Stimulated activated CD4-positive, alpha-beta T cell treated with anti-CD3 and anti-CD28 coated beads, Interleukin-15, amount 100 ng/mL, for 24 hours (primary cell): ENCODE data around the gene ITIH1.
"Not testable (repeated sequence)": the region's sequence is repeated elsewhere in the genome, so short reads cannot be mapped to it uniquely, and the experiment has no call there.

ENCODE experiments used
- DNase-seq: peaks from one replicate; pipeline ENCODE4 v3.0.0-alpha.2; 2020

The ITIH1 gene

GRCh38 chr3:52774901-52775864 lies 2.2 kb upstream of the ITIH1 start:
- no peak for DNase-seq

GRCh38 chr3:52775877-52776276 lies 1.5 kb upstream of the ITIH1 start:
- no peak for DNase-seq

- DNase-seq, result not testable (repeated sequence)
Measured at GRCh38 chr3:52776486-52776885, 913 bp upstream of the ITIH1 start.

- DNase-seq, result no peak
Measured at GRCh38 chr3:52777959-52778805, 783 bp downstream of the ITIH1 start.

GRCh38 chr3:52779011-52779836 lies 1.8 kb downstream of the ITIH1 start:
- no peak for DNase-seq

GRCh38 chr3:52779837-52780585 lies 2.6 kb downstream of the ITIH1 start:
- DNase-seq, result no peak

- no peak for DNase-seq
Measured at GRCh38 chr3:52781741-52782140, 4.3 kb downstream of the ITIH1 start.

GRCh38 chr3:52782412-52783210 lies 5.2 kb downstream of the ITIH1 start:
- no peak for DNase-seq

- no peak for DNase-seq
Measured at GRCh38 chr3:52783211-52783555, 5.8 kb downstream of the ITIH1 start.

- no peak for DNase-seq
Measured at GRCh38 chr3:52784021-52784621, 6.7 kb downstream of the ITIH1 start.

- no peak for DNase-seq
Measured at GRCh38 chr3:52784931-52785590, 7.7 kb downstream of the ITIH1 start.

- no peak for DNase-seq
Measured at GRCh38 chr3:52786330-52787215, 9.2 kb downstream of the ITIH1 start.

GRCh38 chr3:52787246-52787645 lies 9.8 kb downstream of the ITIH1 start:
- no peak for DNase-seq

- DNase-seq, result no peak
Measured at GRCh38 chr3:52787672-52788625, 10.6 kb downstream of the ITIH1 start.

GRCh38 chr3:52788890-52789745 lies 11.7 kb downstream of the ITIH1 start:
- DNase-seq, result no peak

- DNase-seq, result no peak
Measured at GRCh38 chr3:52789746-52790040, 12.3 kb downstream of the ITIH1 start.

GRCh38 chr3:52790337-52790736 lies 12.9 kb downstream of the ITIH1 start:
- no peak for DNase-seq
